Measurements from ENCODE around the gene TMED6. TPM values are rescaled to one million over a fixed set of nuclear protein-coding genes. Genes with fewer than 3 reads are reported as not detected.

Gene TMED6
- total RNA-seq, 2 donors from 2014 or later = 3.3 to 3.7 TPM

DNA sequence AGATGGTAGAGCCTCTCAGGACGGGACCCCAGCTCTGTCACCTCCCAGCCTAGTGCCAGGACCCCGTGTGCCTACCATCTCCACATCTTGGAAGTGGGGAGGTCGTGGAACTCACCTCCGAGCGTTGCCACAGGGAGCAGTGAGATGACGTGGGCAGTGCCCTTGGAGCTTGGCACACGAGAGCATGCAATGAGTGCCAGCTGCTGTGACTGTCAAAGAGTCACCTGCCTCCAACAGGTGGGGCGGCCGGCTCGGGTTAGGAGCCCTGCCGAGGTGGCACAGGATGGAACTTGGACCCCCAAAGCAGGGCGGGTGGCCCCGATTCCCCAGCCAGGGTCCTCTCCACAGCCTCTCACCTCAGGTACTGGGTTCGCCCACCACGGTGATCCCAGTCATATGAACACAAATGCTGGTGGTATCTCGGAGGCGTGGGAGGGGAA lies 35.0 kb downstream of the TMED6 start:
- DNase-seq (no peak), ATAC-seq (replicated peaks in 1 of 2) (no peak)
- Mint-ChIP-seq H3K27me3 (ENCODE audit: low read depth) (no peaks in the 10 kb centered on the region), H3K36me3 (ENCODE audit: insufficient read depth in 2 of 2) (peaks cover 6 to 24% of the 10 kb centered on the region in 2 donors), H3K27ac (no peak overlapping the region), H3K9me3 (no peaks in the 10 kb centered on the region), H3K4me1 (ENCODE audit: low read depth) (peaks cover 25% of the 10 kb centered on the region), H3K4me3 (no peak overlapping the region)

DNA sequence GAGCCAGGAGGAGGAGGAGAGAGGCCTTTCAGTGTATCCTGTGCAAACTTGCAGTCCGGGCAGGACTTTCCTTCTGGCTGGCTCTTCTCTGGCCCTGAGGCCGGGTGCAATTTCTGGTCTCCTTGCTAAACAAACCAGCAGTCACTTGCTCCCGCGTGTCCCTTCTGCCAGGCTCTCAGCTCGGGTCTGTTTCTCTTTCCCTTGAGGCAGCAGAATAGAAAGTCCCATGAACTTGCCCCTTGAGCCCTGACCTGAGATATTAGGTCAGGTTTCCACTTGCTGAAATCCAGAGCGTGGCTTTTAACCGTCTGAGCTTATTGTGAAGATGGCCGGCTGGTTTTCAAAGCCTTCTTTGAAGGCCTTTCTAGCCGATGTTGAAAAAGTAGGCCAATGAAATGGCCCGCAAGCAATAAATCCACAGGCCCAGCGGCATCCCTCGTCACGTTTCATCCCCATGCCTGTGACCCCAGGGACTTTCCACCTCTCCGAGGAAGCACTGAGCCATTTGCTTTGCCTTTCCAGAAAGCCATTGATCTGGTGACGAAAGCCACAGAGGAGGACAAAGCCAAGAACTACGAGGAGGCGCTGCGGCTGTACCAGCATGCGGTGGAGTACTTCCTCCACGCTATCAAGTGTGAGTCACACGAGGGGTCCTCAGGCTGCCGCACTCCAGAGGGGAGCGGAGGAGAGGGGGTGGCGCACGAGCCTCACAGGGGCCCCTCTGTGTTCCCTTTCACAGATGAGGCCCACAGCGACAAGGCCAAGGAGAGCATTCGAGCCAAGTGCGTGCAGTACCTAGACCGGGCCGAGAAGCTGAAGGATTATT lies 35.9 kb downstream of the TMED6 start:
- DNase-seq = no peak
- H3K4me1 Mint-ChIP-seq (ENCODE audit: low read depth) = peaks cover 24% of the 10 kb centered on the region

GRCh38 chr16:69314534-69314933 lies 37.1 kb downstream of the TMED6 start:
- H3K4me1 Mint-ChIP-seq (ENCODE audit: low read depth) = peaks cover 29% of the 10 kb centered on the region
- H3K36me3 Mint-ChIP-seq (ENCODE audit: insufficient read depth in 2 of 2) = peaks cover 3 to 19% of the 10 kb centered on the region in 2 donors
- DNase-seq (no peak), ATAC-seq (replicated peaks in 1 of 2) (no peak)
- H3K4me3 Mint-ChIP-seq = no peak overlapping the region
- H3K27me3 Mint-ChIP-seq (ENCODE audit: low read depth) = no peaks in the 10 kb centered on the region
- H3K27ac Mint-ChIP-seq = no peak overlapping the region
- no peaks in the 10 kb centered on the region for H3K9me3 Mint-ChIP-seq

More for the DNA sequence above, 35.9 kb downstream of the TMED6 start:
- Mint-ChIP-seq H3K27me3 (ENCODE audit: low read depth) (no peaks in the 10 kb centered on the region), H3K36me3 (ENCODE audit: insufficient read depth in 2 of 2) (peaks cover 5 to 20% of the 10 kb centered on the region in 2 donors), H3K9me3 (no peaks in the 10 kb centered on the region), H3K4me3 (no peak overlapping the region), H3K27ac (no peak overlapping the region)
- no peak for ATAC-seq (replicated peaks in 1 of 2)

GRCh38 chr16:69313469-69313868 lies 38.1 kb downstream of the TMED6 start:
- Mint-ChIP-seq H3K27me3 (ENCODE audit: low read depth) (no peaks in the 10 kb centered on the region), H3K4me3 (peak overlapping the region; percentile 71 to 74), H3K27ac (peak overlapping the region; percentile 79), H3K36me3 (ENCODE audit: insufficient read depth in 2 of 2) (peaks cover 2 to 16% of the 10 kb centered on the region in 2 donors), H3K9me3 (no peaks in the 10 kb centered on the region), H3K4me1 (ENCODE audit: low read depth) (peaks cover 29% of the 10 kb centered on the region)
- no peak for ATAC-seq (replicated peaks in 1 of 2)
- no peak for DNase-seq

DNA sequence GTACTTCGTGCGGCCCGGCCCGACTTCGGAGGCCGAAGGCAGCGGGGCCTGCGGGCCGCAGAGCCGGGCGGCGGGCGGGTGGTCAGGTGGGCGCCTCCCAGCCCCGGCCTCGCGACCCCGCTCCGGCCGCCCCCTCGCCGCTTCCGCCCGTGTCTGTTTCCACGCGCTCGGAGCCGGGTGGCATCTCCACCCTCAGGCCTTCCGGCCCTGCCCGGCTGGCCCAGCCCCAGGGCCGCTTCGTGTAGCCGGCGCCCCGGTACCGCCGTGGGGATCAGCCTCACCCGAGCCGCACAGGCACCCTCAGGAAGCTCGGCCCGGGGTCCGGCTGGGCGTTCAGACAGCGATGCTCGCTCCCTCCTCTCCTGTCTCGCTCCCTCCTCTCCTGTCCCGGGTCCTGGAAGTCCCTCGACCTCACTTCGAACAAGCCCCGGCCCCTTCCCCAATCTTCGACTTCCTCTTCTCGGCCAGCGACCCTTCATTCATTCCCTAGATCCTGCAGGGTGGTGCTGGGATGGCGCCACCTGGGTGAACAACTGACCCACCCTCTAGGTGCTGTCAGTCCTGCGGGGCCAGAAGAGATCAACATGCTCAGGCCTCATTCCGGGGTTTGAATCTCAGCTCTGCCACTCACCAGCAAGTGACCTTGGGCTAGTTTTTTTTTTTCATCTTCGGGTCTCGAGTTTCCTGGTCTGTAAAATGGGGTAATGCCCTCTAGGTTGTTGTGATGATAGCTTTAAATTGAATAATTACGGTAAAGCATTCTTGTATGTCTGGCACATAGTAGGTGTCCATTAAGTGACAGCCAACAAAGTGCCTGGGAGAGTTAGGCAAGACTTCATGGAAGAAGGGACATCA lies 39.8 kb downstream of the TMED6 start:
- Mint-ChIP-seq H3K9me3 (no peaks in the 10 kb centered on the region), H3K27me3 (ENCODE audit: low read depth) (no peaks in the 10 kb centered on the region)
- DNase-seq = peak; percentile 56 to 65

DNA sequence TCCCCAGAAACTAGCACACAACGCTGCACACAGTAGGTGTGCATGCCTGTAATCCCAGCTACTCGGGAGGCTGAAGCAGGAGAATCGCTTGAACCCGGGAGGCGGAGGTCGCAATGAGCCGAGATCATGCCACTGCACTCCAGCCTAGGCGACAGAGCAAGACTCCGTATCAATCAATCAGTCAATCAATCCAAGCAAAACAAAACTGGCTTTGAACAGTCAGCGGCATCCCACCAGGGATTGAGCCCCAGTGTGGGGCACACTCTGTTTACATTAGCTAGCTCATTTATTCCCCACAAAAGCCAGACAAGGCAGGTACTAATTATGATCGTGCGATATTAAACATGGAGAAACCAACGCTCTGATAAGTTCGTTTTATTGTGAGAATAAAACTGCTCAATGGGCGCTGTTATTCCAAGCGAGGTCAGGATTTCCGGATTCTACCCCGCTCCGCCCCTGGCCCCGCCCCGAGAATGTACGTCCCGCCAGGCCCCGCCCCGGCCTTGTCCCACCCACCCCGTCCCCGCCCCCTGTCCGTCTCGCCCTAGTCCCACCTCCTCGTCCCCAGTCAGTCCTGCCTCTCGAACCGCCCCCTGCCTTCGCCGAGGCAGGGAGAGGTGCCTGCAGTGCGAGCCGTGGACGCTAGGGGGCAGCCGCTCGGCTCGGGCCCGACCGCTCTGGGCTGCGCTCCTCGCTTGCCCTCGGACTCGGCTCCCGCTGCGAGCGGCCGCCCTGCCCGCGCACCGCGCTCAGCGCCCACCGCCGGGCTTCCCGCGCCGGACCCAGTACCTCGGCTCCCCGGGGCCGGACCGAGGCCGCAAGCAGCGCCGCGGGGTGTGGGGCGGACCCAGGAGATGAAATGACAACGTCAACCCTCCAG lies 40.7 kb downstream of the TMED6 start, which contains the start of gene VPS4A:
Gene VPS4A, plus strand, starts transcription at position 698 of the 880 bp plus-strand sequence. Its CDS starts 162 bp downstream, at position 860.
- peaks cover 2 to 12% of the 10 kb centered on the region in 2 donors for H3K36me3 Mint-ChIP-seq (ENCODE audit: insufficient read depth in 2 of 2)
- DNase-seq (peak; percentile 98 to 100), ATAC-seq (replicated peaks in 1 of 2) (peak; percentile 92 to 96)
- H3K4me1 Mint-ChIP-seq (ENCODE audit: low read depth) = peaks cover 29% of the 10 kb centered on the region
- peak within 1 kb of the TSS; percentile 89 to 99 for H3K4me3 Mint-ChIP-seq
- peak within 1 kb of the TSS; percentile 77 for H3K27ac Mint-ChIP-seq
- no peaks in the 10 kb centered on the region for H3K27me3 Mint-ChIP-seq (ENCODE audit: low read depth)
- H3K9me3 Mint-ChIP-seq = no peaks in the 10 kb centered on the region

More for the DNA sequence above, 39.8 kb downstream of the TMED6 start:
- Mint-ChIP-seq H3K4me3 (peak overlapping the region; percentile 87 to 99), H3K4me1 (ENCODE audit: low read depth) (peaks cover 29% of the 10 kb centered on the region), H3K27ac (peak overlapping the region; percentile 77), H3K36me3 (ENCODE audit: insufficient read depth in 2 of 2) (peaks cover 2 to 14% of the 10 kb centered on the region in 2 donors)
- peak; percentile 61 to 69 for ATAC-seq (replicated peaks in 1 of 2)

DNA sequence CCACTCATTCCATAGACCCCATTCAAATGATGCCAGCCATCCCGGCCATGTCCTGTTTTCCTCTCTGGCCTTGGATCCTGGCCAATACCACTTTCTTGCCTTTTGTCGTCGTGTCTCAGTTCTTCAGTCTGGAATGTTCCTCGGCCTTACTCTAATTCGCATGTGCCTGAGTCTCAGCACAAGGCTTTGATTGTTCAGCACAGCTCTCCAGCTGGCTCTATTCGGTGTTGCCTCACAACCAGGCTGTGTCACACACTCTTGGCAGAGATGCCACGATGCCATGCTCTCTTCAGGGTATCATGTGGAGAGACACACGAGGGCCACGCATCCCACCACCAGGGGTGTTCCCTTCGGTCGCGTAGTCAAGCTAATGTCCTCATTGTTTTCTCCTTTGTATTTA lies 42.3 kb downstream of the TMED6 start:
- DNase-seq = no peak

DNA sequence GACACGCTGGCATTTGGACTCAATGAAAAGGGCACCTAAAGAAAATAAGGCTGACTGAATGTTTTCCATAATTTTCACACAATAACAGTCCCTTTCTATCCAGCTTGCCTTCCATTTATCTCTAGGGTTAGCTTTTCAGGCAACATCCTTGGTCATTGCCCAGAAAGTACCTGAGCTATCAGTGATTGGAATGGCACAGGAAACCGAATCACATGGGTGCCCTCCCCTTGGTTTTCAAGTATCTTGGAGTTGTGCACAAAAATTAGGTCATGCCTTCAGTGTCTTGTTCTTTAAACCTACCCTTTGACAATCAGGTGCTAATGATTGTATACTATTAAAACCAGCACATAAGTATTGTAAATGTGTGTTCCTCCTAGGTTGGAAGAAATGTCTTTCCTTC lies 43.7 kb downstream of the TMED6 start:
- Mint-ChIP-seq H3K36me3 (ENCODE audit: insufficient read depth in 2 of 2) (peaks cover 0 to 4% of the 10 kb centered on the region in 2 donors), H3K9me3 (no peaks in the 10 kb centered on the region), H3K27ac (no peak overlapping the region), H3K4me1 (ENCODE audit: low read depth) (peaks cover 13% of the 10 kb centered on the region), H3K27me3 (ENCODE audit: low read depth) (no peaks in the 10 kb centered on the region), H3K4me3 (no peak overlapping the region)
- ATAC-seq (replicated peaks in 1 of 2) (no peak), DNase-seq (no peak)

More for the DNA sequence above, 42.3 kb downstream of the TMED6 start:
- H3K27ac Mint-ChIP-seq = no peak overlapping the region
- peaks cover 24% of the 10 kb centered on the region for H3K4me1 Mint-ChIP-seq (ENCODE audit: low read depth)
- H3K36me3 Mint-ChIP-seq (ENCODE audit: insufficient read depth in 2 of 2) = peaks cover 2 to 11% of the 10 kb centered on the region in 2 donors
- H3K27me3 Mint-ChIP-seq (ENCODE audit: low read depth) = no peaks in the 10 kb centered on the region
- no peak for ATAC-seq (replicated peaks in 1 of 2)
- no peak overlapping the region for H3K4me3 Mint-ChIP-seq
- H3K9me3 Mint-ChIP-seq = no peaks in the 10 kb centered on the region

DNA sequence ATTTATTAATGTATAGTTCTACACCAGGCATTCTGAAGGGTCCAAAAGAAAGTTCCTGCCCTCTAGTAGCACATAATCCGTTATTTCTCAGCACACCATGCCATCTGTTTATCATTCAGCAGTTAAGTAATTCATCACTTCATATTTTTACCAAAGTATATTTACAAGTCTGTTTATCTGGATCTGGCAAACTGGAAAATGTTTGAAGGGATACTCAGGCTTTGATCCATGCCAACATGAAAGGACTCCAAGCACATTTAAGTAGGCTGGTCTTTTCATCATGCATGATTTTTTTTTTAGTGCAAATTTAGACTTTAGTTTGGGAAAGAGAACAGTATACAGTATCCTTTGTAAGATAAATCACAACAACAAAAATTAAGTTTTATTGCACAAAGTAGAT lies 44.5 kb downstream of the TMED6 start:
- peaks cover 0 to 3% of the 10 kb centered on the region in 2 donors for H3K36me3 Mint-ChIP-seq (ENCODE audit: insufficient read depth in 2 of 2)
- H3K27ac Mint-ChIP-seq = no peak overlapping the region
- no peaks in the 10 kb centered on the region for H3K9me3 Mint-ChIP-seq
- no peaks in the 10 kb centered on the region for H3K27me3 Mint-ChIP-seq (ENCODE audit: low read depth)
- no peak overlapping the region for H3K4me3 Mint-ChIP-seq
- no peak for ATAC-seq (replicated peaks in 1 of 2)
- peaks cover 10% of the 10 kb centered on the region for H3K4me1 Mint-ChIP-seq (ENCODE audit: low read depth)
- no peak for DNase-seq

GRCh38 chr16:69306031-69306430 lies 45.6 kb downstream of the TMED6 start:
- Mint-ChIP-seq H3K9me3 (no peaks in the 10 kb centered on the region), H3K27me3 (ENCODE audit: low read depth) (no peaks in the 10 kb centered on the region), H3K4me3 (no peak overlapping the region), H3K36me3 (ENCODE audit: insufficient read depth in 2 of 2) (no peaks in the 10 kb centered on the region), H3K4me1 (ENCODE audit: low read depth) (peaks cover 6% of the 10 kb centered on the region), H3K27ac (no peak overlapping the region)
- no peak for DNase-seq
- ATAC-seq (replicated peaks in 1 of 2) = no peak

GRCh38 chr16:69302301-69302700 lies 49.3 kb downstream of the TMED6 start:
- peaks cover 0 to 1% of the 10 kb centered on the region in 2 donors for H3K36me3 Mint-ChIP-seq (ENCODE audit: insufficient read depth in 2 of 2)
- ATAC-seq (replicated peaks in 1 of 2) = no peak

DNA sequence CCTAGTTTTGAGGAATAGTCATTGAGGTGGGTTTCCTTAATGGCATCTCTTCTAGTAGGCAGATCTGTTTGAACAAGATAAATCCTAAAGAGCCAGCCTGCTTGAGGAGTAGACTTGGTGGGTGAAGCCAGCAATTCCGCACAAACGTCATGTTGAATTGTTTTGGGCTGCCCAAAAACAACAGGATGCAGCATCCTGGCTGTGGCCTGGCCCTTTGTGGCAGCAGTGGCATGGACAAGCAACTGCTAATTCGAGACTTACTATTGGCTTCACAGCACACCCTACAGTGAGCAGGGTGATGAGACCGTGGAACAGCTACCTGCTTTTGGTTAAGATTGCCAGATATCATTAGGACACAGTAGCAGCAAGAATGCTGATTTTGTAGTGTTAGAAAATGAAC lies 49.7 kb downstream of the TMED6 start:
- H3K27ac Mint-ChIP-seq = no peak overlapping the region

More at GRCh38 chr16:69302301-69302700, 49.3 kb downstream of the TMED6 start:
- Mint-ChIP-seq H3K27ac (no peak overlapping the region), H3K4me1 (ENCODE audit: low read depth) (no peaks in the 10 kb centered on the region), H3K27me3 (ENCODE audit: low read depth) (no peaks in the 10 kb centered on the region), H3K4me3 (no peak overlapping the region), H3K9me3 (no peaks in the 10 kb centered on the region)
- no peak for DNase-seq

More for the DNA sequence above, 49.7 kb downstream of the TMED6 start:
- Mint-ChIP-seq H3K27me3 (ENCODE audit: low read depth) (no peaks in the 10 kb centered on the region), H3K9me3 (no peaks in the 10 kb centered on the region), H3K4me1 (ENCODE audit: low read depth) (no peaks in the 10 kb centered on the region), H3K36me3 (ENCODE audit: insufficient read depth in 2 of 2) (peaks cover 0 to 1% of the 10 kb centered on the region in 2 donors), H3K4me3 (no peak overlapping the region)
- DNase-seq (no peak), ATAC-seq (replicated peaks in 1 of 2) (no peak)

All from activated T-cell treated with anti-CD3 and anti-CD28 coated beads, Interleukin-2, amount 50 U/mL, for 72 hours (primary cell).